ENCODE measurements around the gene PID1.

DNA sequence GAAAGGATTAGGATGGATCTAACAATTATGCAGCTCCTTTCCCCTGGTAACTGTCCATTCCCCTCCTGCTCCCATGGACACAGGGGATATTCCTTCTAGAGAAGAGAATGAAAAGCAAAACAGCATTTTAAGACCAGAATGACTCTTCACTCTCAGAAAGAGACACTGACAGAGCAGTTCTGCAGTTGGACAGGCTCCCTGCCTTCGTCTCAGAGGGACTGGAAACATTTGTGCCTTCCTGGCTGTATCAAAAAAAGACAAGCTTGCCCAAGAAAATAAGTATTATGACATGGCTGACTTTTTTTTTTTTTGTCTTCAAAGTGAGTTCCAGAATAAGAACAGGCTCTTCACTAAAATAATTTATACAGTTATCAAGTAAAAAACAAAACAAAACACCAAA, 9.5 kb downstream of the PID1 start:
- TF ChIP-seq POLR2A (IDR thresholded peaks at IDR 0.05) = no peak
- TF ChIP-seq CTCF (IDR thresholded peaks at IDR 0.05) = no peak

Measured in right lobe of liver (tissue), 4 donors.